ENCODE data around the gene RTN3. TPM values are rescaled to one million over a fixed set of nuclear protein-coding genes. Genes with fewer than 3 reads are reported as not detected.

RTN3 gene
- total RNA-seq, 1 donor from 2014 or later: 279 TPM

GRCh38 chr11:63719987-63720386 lies 38.7 kb downstream of the RTN3 start:
- TF ChIP-seq CTCF (IDR thresholded peaks at IDR 0.05) (no peak), EZH2 (IDR thresholded peaks at IDR 0.05) (no peak), EZH2phosphoT487 (IDR thresholded peaks at IDR 0.05) (no peak)
- peaks cover 85% of the 10 kb centered on the region for H4K20me1 ChIP-seq (ENCODE audit: low read depth)
- no peaks in the 10 kb centered on the region for H3K9me3 Mint-ChIP-seq
- H3K4me3 Mint-ChIP-seq: no peak overlapping the region
- H3K27ac Mint-ChIP-seq: no peak overlapping the region
- H2AFZ ChIP-seq (replicated peaks): no peak overlapping the region
- H3K27ac ChIP-seq: no peak overlapping the region
- H3K36me3 ChIP-seq: no peaks in the 10 kb centered on the region
- no peak overlapping the region for H3K4me2 ChIP-seq
- no peak overlapping the region for H3K9ac ChIP-seq
- no peaks in the 10 kb centered on the region for H3K27me3 ChIP-seq
- H3K9me3 ChIP-seq (ENCODE audit: low read depth): no peaks in the 10 kb centered on the region
- DNase-seq (ENCODE audit: low spot score): no peak
- H3K4me1 ChIP-seq: no peaks in the 10 kb centered on the region
- no peak overlapping the region for H3K4me3 ChIP-seq
- no peaks in the 10 kb centered on the region for H3K36me3 Mint-ChIP-seq
- H3K4me1 Mint-ChIP-seq: peaks cover 3% of the 10 kb centered on the region
- peaks cover 8% of the 10 kb centered on the region for H3F3A ChIP-seq (ENCODE audit: low read depth)
- peaks cover 96% of the 10 kb centered on the region for H3K79me2 ChIP-seq (ENCODE audit: low read depth)
- no peaks in the 10 kb centered on the region for H3K27me3 Mint-ChIP-seq (ENCODE audit: insufficient read depth, low read depth)

- H3K36me3 ChIP-seq: no peaks in the 10 kb centered on the region
- H3K4me1 ChIP-seq: no peaks in the 10 kb centered on the region
- no peak overlapping the region for H2AFZ ChIP-seq (replicated peaks)
- Mint-ChIP-seq H3K4me1 (peaks cover 3% of the 10 kb centered on the region), H3K9me3 (no peaks in the 10 kb centered on the region), H3K27ac (no peak overlapping the region), H3K4me3 (no peak overlapping the region), H3K27me3 (ENCODE audit: insufficient read depth, low read depth) (no peaks in the 10 kb centered on the region), H3K36me3 (no peaks in the 10 kb centered on the region)
- H3K9me3 ChIP-seq (ENCODE audit: low read depth): no peaks in the 10 kb centered on the region
- no peak overlapping the region for H3K4me3 ChIP-seq
- peaks cover 10% of the 10 kb centered on the region for H3F3A ChIP-seq (ENCODE audit: low read depth)
- no peaks in the 10 kb centered on the region for H3K27me3 ChIP-seq
- H3K9ac ChIP-seq: no peak overlapping the region
- peaks cover 85% of the 10 kb centered on the region for H4K20me1 ChIP-seq (ENCODE audit: low read depth)
- no peak for DNase-seq (ENCODE audit: low spot score)
- TF ChIP-seq CTCF (IDR thresholded peaks at IDR 0.05) (no peak), EZH2 (IDR thresholded peaks at IDR 0.05) (no peak), EZH2phosphoT487 (IDR thresholded peaks at IDR 0.05) (no peak)
- no peak overlapping the region for H3K27ac ChIP-seq
- no peak overlapping the region for H3K4me2 ChIP-seq
- H3K79me2 ChIP-seq (ENCODE audit: low read depth): peaks cover 96% of the 10 kb centered on the region
Observed at GRCh38 chr11:63720611-63721010, 39.3 kb downstream of the RTN3 start.

GRCh38 chr11:63729326-63729725 lies 48.0 kb downstream of the RTN3 start:
- Mint-ChIP-seq H3K27me3 (ENCODE audit: insufficient read depth, low read depth) (peaks cover 7% of the 10 kb centered on the region), H3K4me1 (no peaks in the 10 kb centered on the region)
- no peak for DNase-seq (ENCODE audit: low spot score)

More at GRCh38 chr11:63729326-63729725, 48.0 kb downstream of the RTN3 start:
- H2AFZ ChIP-seq (replicated peaks): no peak overlapping the region
- no peak overlapping the region for H3K27ac ChIP-seq
- Mint-ChIP-seq H3K36me3 (peaks cover 5% of the 10 kb centered on the region), H3K27ac (no peak overlapping the region), H3K9me3 (no peaks in the 10 kb centered on the region), H3K4me3 (no peak overlapping the region)
- H3F3A ChIP-seq (ENCODE audit: low read depth): peaks cover 7% of the 10 kb centered on the region
- no peaks in the 10 kb centered on the region for H3K27me3 ChIP-seq
- peaks cover 94% of the 10 kb centered on the region for H3K79me2 ChIP-seq (ENCODE audit: low read depth)
- no peak overlapping the region for H3K4me3 ChIP-seq
- peaks cover 77% of the 10 kb centered on the region for H4K20me1 ChIP-seq (ENCODE audit: low read depth)
- no peaks in the 10 kb centered on the region for H3K9me3 ChIP-seq (ENCODE audit: low read depth)
- H3K4me2 ChIP-seq: no peak overlapping the region
- TF ChIP-seq EZH2phosphoT487 (IDR thresholded peaks at IDR 0.05) (no peak), CTCF (IDR thresholded peaks at IDR 0.05) (no peak), EZH2 (IDR thresholded peaks at IDR 0.05) (no peak)
- no peaks in the 10 kb centered on the region for H3K36me3 ChIP-seq
- no peak overlapping the region for H3K9ac ChIP-seq
- no peaks in the 10 kb centered on the region for H3K4me1 ChIP-seq

All from neural progenitor cell (in vitro differentiated cells).